HL-60 (cell line): Measurements from ENCODE around the gene ITGBL1.

Experiments
- DNase-seq, 2 experiments: peaks; one replicate each; pipeline ENCODE4 v3.0.0-alpha.2; 2010 to 2020; ENCODE audit warnings: low read depth in 1 of 2, low spot score in 1 of 2
- H3K27ac ChIP-seq: fragments of 250-450 bp; sonication (Bioruptor Pico); replicated peaks from 2 replicates; pipeline ENCODE4 v1.5.1; 2020; ENCODE audit warnings: mild to moderate bottlenecking, moderate library complexity
- H3K27me3 ChIP-seq: fragments of 250-450 bp; sonication (Bioruptor Pico); 2 replicates; pipeline ENCODE4 v1.5.1; 2021; ENCODE audit warnings: mild to moderate bottlenecking, moderate library complexity; ENCODE audit not compliant: insufficient read depth, poor library complexity, severe bottlenecking
- H3K4me3 ChIP-seq: replicated peaks from 2 replicates; pipeline ENCODE4 v1.5.1; 2011; ENCODE audit warnings: mild to moderate bottlenecking, control low read depth, low read length; ENCODE audit not compliant: insufficient read depth
- GABPA ChIP-seq: IDR thresholded peaks from 2 replicates; pipeline ENCODE4 v1.6.1; 2012; ENCODE audit warnings: low read depth
- POLR2AphosphoS5 ChIP-seq: IDR thresholded peaks from 2 replicates; pipeline ENCODE4 v1.6.1; 2012; ENCODE audit warnings: low read depth
- SPI1 ChIP-seq: IDR thresholded peaks from 2 replicates; pipeline ENCODE4 v1.6.1; 2012; ENCODE audit warnings: low read depth, mild to moderate bottlenecking, borderline replicate concordance
- TF ChIP-seq, protein P1 (sequence below): IDR thresholded peaks from 2 replicates; pipeline ENCODE4 v1.6.1; 2012; ENCODE audit warnings: low read depth; ENCODE audit not compliant: insufficient replicate concordance
- TF ChIP-seq, protein P2 (sequence below): IDR thresholded peaks from one replicate; pipeline ENCODE4 v1.5.1; 2011; ENCODE audit warnings: low read length, control low read depth, inconsistent platforms; ENCODE audit not compliant: insufficient read depth

Gene ITGBL1

DNA sequence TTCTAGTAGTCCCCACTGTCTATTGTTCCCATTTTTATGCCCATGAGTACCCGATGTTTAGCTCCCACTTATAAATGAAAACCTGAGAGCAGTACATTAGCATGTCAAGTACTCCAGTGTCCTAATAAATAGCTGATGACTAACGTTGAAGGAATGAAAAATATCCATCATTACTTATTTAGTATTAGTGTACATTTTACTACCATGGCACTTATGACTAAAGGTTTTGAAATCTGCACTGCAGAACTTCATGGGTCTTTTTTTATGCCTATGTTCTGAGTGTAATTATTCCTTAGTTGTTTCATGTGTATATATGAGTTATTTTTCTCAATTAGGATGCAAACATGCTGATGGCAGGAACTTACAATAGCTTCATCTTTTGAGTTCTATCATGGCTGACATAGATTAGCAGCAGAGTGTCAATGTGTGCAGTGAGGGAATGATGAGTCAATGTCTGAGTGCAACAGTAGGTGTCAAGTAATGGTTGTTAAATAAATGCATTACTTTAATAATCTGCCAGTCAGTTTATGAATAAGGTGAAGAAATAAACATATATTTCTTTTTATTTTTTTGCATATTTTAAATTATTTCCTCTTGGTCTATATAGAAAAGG, 188.4 kb downstream of the ITGBL1 start:
- TF ChIP-seq POLR2AphosphoS5 = no peak
- TF ChIP-seq GABPA = no peak
- TF ChIP-seq, protein P1, sequence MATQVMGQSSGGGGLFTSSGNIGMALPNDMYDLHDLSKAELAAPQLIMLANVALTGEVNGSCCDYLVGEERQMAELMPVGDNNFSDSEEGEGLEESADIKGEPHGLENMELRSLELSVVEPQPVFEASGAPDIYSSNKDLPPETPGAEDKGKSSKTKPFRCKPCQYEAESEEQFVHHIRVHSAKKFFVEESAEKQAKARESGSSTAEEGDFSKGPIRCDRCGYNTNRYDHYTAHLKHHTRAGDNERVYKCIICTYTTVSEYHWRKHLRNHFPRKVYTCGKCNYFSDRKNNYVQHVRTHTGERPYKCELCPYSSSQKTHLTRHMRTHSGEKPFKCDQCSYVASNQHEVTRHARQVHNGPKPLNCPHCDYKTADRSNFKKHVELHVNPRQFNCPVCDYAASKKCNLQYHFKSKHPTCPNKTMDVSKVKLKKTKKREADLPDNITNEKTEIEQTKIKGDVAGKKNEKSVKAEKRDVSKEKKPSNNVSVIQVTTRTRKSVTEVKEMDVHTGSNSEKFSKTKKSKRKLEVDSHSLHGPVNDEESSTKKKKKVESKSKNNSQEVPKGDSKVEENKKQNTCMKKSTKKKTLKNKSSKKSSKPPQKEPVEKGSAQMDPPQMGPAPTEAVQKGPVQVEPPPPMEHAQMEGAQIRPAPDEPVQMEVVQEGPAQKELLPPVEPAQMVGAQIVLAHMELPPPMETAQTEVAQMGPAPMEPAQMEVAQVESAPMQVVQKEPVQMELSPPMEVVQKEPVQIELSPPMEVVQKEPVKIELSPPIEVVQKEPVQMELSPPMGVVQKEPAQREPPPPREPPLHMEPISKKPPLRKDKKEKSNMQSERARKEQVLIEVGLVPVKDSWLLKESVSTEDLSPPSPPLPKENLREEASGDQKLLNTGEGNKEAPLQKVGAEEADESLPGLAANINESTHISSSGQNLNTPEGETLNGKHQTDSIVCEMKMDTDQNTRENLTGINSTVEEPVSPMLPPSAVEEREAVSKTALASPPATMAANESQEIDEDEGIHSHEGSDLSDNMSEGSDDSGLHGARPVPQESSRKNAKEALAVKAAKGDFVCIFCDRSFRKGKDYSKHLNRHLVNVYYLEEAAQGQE = no peak
- TF ChIP-seq, protein P2, sequence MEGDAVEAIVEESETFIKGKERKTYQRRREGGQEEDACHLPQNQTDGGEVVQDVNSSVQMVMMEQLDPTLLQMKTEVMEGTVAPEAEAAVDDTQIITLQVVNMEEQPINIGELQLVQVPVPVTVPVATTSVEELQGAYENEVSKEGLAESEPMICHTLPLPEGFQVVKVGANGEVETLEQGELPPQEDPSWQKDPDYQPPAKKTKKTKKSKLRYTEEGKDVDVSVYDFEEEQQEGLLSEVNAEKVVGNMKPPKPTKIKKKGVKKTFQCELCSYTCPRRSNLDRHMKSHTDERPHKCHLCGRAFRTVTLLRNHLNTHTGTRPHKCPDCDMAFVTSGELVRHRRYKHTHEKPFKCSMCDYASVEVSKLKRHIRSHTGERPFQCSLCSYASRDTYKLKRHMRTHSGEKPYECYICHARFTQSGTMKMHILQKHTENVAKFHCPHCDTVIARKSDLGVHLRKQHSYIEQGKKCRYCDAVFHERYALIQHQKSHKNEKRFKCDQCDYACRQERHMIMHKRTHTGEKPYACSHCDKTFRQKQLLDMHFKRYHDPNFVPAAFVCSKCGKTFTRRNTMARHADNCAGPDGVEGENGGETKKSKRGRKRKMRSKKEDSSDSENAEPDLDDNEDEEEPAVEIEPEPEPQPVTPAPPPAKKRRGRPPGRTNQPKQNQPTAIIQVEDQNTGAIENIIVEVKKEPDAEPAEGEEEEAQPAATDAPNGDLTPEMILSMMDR = no peak
- TF ChIP-seq SPI1 = no peak
- Histone ChIP-seq H3K27me3 (no peaks in the 10 kb centered on the region), H3K27ac (no peak overlapping the region), H3K4me3 (no peak overlapping the region)
- DNase-seq = no peak

- Histone ChIP-seq H3K27me3 (no peaks in the 10 kb centered on the region), H3K27ac (no peak overlapping the region), H3K4me3 (no peak overlapping the region)
- TF ChIP-seq, protein P2 = no peak
- TF ChIP-seq SPI1 (no peak), GABPA (no peak), POLR2AphosphoS5 (no peak)
- TF ChIP-seq, protein P1 = no peak
- no peak for DNase-seq
Measured at GRCh38 chr13:101645871-101646270, 193.4 kb downstream of the ITGBL1 start.

DNA sequence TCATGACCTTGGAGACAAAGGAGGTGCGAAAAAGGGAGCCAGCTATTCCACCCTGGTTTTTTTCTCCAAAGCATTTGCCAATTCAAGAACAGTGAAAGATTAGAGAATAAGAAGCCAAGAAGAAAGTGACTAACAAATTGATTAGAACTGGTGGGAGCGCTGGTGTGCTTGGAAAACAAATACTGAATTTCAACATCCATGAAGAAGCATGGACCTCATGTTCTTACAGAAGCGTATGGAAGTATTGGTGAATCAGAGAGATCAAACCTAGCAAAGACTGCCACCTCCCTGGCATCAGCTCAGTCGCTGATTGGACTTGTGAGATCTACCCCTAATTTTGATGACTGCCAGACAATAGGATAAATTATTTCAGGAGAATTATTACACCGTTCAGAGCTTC, 195.3 kb downstream of the ITGBL1 start:
- no peak for DNase-seq
- H3K27ac ChIP-seq = no peak overlapping the region
- TF ChIP-seq POLR2AphosphoS5 = no peak
- no peak for TF ChIP-seq SPI1

DNA sequence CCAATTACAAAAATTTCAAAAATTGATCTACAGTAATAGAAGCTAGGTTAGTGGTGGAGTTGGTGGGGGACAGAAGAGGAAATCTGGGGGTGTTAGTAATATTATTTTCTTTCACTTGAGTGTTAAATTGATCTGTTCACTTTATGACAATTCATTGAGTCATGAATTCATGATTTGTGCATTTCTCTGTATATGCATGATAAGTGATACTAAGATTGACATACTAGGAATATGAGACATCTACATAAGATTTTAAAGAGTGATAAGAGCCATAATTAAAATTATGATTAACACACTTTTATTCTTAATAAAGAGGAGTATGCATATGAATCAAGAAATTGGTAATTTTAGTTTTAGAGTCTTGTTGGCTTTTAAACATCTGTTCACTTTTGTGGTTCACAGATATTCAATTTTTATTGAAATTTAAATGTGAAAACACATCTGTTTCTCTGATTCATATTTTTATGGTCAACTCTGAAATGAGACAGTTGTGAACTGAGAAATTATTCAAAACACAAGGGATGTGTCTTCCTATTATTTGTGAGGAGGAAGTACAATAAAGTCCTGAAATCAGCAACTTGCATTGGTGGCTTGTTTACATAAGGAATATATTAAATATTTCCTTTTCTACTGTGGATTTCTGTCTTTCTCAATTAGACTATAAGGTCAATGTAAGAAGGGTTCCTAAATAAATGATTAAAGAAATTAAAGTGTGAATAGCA, 196.5 kb downstream of the ITGBL1 start:
- Histone ChIP-seq H3K27ac (no peak overlapping the region), H3K27me3 (no peaks in the 10 kb centered on the region), H3K4me3 (no peak overlapping the region)
- no peak for DNase-seq
- TF ChIP-seq, protein P1 = no peak
- TF ChIP-seq SPI1 (no peak), POLR2AphosphoS5 (no peak), GABPA (no peak)
- TF ChIP-seq, protein P2 = no peak

More for the DNA sequence above, 195.3 kb downstream of the ITGBL1 start:
- no peak overlapping the region for H3K4me3 ChIP-seq
- H3K27me3 ChIP-seq = no peaks in the 10 kb centered on the region
